GM12801 (cell line): Measurements from ENCODE around the gene EEF1AKMT4.

Experiments used
- TF ChIP-seq, protein P1 (sequence below): IDR thresholded peaks from one replicate; pipeline ENCODE4 v1.5.1; 2011; ENCODE audit warnings: control low read depth; ENCODE audit not compliant: insufficient read length; ENCODE audit errors: extremely low read depth

EEF1AKMT4 gene

DNA sequence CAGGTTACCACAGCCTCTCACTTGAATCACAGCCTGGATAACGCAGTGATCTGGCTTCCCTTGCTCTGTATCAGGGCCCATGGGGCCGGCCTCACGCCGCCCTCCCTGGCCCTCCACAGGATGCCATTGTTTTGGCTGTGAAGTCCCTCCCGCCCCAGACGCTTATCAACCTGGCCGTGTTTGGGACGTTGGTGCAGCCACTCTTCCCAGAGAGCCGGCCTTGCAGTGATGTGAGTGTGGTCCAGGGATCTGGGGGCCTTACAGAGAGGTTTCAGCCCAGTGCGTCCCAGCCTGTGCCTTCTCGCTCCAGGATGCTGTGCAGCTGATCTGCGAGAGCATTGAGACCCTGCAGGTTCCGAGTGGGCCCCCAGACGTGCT lies 13.4 kb upstream of the EEF1AKMT4 start:
- TF ChIP-seq, protein P1, sequence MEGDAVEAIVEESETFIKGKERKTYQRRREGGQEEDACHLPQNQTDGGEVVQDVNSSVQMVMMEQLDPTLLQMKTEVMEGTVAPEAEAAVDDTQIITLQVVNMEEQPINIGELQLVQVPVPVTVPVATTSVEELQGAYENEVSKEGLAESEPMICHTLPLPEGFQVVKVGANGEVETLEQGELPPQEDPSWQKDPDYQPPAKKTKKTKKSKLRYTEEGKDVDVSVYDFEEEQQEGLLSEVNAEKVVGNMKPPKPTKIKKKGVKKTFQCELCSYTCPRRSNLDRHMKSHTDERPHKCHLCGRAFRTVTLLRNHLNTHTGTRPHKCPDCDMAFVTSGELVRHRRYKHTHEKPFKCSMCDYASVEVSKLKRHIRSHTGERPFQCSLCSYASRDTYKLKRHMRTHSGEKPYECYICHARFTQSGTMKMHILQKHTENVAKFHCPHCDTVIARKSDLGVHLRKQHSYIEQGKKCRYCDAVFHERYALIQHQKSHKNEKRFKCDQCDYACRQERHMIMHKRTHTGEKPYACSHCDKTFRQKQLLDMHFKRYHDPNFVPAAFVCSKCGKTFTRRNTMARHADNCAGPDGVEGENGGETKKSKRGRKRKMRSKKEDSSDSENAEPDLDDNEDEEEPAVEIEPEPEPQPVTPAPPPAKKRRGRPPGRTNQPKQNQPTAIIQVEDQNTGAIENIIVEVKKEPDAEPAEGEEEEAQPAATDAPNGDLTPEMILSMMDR = no peak

DNA sequence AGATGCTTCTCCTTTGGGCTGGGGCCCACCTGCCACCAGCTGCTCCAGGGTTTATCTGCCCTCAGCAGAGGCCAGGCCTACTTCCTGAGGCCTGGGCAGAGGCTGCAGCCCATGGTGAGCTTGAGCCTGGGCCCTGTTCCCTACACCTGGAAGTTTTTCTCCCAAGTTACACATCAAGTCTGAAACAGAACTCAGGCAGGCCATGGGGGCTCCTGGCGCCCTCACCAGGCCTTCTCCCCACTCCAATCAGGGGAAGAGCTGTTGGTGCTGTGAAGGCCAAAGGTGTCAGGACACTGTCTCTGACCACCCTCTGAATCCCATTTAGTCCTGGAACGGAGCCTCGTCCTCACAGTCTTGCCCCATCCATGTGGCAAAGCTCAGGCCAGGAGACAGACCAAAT lies 12.8 kb upstream of the EEF1AKMT4 start:
- TF ChIP-seq, protein P1 = no peak

DNA sequence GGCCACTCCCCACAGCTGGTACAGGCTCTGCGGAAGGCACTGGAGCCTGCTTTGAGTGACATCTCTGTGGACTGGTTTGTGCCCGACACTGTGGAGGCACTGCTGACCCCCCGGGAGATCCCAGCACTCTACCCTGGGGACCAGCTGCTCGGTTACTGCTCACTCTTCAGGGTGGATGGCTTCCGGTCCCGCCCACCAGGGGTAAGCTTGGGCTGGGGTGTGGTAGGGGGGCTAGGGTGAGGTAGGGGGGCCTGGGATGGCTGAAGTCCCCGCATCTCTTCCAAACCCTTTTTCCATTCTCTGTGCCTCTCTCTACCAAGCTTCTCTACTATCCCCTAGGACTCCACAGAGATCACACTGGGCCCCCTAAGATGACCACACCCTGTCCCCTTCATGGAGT lies 12.3 kb upstream of the EEF1AKMT4 start:
- TF ChIP-seq, protein P1 = no peak

DNA sequence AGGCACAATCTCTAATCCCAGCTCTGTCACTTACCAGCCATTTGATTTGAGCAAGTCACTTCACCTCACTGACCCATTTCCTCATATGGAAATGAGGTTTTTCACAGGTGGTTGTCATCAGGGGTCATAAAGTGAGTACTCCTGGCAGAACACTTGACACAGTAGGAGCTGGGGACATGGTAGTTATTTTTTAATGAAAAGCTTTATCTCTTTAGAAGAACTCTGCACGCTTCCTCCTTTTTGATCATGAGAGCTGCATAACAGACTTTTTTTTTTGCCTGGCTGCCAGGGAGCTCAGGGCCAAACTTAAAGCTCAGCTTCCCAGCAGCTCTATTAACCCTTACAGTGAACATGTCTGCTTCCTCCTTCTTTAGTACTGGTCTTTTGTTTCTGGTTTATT lies 11.7 kb upstream of the EEF1AKMT4 start:
- TF ChIP-seq, protein P1 = no peak

DNA sequence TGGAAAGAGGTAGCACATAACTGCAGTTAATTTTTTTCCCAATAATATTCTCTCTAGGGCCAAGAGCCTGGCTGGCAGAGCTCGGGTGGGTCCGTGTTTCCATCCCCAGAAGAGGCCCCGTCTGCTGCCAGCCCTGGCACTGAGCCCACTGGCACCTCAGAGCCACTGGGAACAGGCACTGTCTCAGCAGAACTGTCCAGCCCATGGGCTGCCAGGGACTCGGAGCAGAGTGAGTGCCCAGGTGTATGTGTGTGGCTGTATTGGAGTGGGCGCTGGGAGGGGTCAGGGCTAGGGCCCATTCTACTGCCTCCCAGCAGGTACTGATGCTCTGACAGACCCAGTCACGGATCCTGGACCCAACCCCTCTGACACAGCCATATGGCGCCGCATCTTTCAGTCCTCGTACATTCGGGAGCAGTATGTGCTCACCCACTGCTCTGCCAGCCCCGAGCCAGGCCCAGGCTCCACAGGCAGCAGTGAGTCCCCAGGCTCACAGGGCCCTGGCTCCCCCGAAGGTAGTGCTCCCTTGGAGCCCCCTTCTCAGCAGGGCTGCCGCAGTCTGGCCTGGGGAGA lies 11.1 kb upstream of the EEF1AKMT4 start:
- TF ChIP-seq, protein P1 = no peak

DNA sequence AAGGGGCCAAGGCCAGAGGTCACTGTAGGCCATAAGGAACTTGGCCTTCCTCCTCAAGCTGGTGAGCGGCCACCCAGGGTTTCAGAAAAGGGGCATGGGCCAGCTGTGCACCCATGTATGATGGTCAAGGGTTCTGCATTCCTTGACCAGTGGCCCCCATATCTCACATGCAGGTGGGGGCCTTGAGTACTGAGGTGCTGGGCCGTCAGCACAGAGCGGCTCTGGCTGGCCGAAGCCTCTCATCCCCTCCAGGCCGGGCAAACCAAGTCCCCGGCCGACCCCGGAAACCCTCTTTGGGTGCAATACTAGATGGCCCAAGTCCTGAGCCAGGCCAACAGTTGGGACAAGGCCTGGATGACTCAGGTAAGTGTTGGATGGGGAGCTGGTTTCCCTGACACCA lies 10.3 kb upstream of the EEF1AKMT4 start:
- TF ChIP-seq, protein P1 = no peak

DNA sequence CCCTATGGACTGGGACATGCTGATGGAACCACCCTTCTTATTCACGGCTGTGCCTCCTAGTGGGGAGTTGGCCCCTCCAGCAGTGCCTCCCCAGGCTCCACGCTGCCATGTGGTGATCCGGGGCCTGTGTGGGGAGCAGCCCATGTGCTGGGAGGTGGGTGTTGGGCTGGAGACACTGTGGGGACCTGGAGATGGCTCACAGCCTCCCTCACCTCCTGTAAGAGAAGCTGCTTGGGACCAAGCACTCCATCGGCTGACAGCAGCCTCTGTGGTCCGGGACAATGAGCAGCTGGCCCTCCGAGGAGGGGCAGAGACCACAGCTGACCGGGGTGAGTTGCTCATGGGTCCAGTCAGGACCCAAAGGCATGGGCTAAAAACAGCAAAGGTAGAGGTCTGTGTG lies 9.8 kb upstream of the EEF1AKMT4 start:
- TF ChIP-seq, protein P1 = no peak
